H4 (cell line): ENCODE measurements around the gene CSDE1. TPM values are rescaled to one million over a fixed set of nuclear protein-coding genes. Genes with fewer than 3 reads are reported as not detected.
"Not testable (repeated sequence)": the region's sequence is repeated elsewhere in the genome, so short reads cannot be mapped to it uniquely, and the experiment has no call there.

Experiments
- DNase-seq: peaks from one replicate; pipeline ENCODE4 v3.0.0-alpha.2; 2015; ENCODE audit warnings: low spot score
- total RNA-seq: library from RNA; depleted of rRNA; stranded (reverse); fragments of >200 nt; shearing (Covaris generic); gene quantifications from 2 replicates; pipeline ENCODE4 v1.2.3, GENCODE V29; 2014; rRNA removed

The CSDE1 gene
- total RNA-seq, result 331 and 429 TPM in 2 replicates

DNA sequence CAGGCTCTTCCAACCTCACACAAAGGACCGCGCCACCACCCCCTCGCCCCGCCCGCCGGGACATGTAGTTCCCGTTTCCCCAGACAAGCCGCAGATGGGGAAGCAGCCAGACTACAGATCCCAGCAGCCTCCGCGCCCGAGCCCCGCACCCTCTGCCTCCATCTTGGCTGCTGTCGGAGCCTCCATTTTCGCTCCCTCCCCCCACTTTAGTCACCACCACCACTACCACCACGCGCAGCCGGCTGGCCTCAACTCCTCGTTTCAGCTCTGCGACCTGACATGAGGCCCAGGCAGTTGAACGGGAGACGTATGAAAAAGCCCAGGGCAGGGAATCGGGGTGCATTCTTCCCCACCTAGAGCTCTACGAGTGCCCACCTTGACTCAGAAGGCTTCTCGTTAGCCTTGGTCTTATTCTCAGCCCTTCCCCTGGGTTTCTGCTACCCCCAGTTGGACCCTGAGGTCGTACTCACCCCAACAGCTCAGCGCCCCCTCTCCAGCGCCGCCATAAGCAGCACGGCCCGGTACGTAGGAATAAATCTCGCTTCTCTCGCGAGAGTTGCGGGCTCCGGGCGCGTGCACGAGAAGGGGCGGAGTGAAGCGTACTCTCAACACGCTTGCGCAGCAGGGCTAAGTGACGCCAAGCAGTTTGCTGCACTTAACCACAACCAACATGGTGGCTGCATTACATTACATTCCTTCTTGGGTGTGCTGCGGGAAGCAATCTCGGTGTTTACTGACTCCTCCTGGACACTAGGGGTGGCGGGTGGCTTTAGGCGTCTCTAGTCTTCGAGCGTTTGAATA lies at the start of gene CSDE1:
Gene CSDE1, minus strand, starts transcription at position 530 of the 801 bp plus-strand sequence. CDS start 18,094 bp downstream, outside the sequence.
- peak; percentile 97 for DNase-seq

DNA sequence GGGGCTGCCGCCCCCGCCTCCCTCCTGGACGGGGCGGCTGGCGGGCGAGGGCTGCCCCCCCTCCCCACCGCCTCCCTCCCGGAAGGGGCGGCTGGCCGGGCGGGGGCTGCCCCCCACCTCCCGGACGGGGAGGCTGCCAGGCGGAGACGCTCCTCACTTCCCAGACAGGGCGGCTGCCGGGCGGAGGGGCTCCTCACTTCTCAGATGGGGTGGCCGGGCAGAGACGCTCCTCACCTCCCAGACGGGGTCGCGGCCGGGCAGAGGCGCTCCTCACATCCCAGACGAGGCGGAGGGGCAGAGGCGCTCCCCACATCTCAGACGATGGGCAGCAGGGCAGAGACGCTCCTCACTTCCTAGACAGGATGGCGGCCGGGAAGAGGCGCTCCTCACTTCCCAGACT lies 46.7 kb upstream of the CSDE1 start:
- DNase-seq, result not testable (repeated sequence)

DNA sequence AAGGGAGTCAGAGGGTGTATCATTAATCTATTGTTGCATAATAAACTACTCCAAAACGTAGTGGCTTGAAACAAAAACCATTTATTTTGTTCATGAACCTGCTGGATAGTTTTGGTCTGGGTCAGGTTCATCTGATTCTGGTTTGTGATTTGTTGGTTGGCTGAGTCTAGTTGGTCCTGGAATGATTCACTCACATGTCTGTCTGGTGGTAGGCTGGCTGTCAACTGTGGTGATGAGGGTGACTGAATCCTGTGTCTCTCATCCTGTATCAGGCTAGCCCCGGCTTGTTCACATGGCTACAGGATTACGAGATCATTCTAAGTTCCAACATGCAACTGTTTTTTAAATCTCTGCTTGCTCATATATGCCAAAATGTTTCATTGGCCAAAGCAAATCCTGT lies 45.2 kb upstream of the CSDE1 start:
- no peak for DNase-seq

DNA sequence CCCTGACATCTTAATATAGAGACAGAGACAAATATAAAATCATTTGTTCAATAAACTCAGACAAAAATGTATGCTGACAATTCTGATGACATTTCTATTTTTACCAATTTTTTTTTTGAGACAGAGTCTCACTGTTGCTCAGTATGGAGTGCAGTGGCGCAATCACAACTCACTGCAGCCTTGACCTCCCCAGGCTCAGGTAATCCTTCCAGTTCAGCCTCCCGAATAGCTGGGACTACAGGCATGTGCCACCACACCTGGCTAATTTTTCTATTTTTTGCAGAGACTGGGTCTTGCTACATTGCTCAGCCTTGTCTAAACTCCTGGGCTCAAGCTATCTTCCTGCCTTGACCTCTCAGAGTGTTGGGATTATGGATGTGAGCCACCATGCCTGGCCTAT lies 36.3 kb upstream of the CSDE1 start:
- DNase-seq, result no peak

DNA sequence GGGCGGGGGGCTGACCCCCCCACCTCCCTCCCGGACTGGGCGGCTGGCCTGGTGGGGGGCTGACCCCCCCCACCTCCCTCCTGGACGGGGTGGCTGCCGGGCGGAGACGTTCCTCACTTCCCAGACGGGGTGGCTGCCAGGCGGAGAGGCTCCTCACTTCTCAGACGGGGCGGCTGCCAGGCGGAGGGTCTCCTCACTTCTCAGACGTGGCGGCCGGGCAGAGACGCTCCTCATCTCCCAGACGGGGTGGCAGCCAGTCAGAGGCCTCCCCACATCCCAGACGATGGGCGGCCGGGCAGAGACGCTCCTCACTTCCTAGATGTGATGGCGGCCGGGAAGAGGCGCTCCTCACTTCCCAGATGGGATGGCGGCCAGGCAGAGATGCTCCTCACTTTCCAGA lies 32.8 kb upstream of the CSDE1 start:
- not testable (repeated sequence) for DNase-seq

DNA sequence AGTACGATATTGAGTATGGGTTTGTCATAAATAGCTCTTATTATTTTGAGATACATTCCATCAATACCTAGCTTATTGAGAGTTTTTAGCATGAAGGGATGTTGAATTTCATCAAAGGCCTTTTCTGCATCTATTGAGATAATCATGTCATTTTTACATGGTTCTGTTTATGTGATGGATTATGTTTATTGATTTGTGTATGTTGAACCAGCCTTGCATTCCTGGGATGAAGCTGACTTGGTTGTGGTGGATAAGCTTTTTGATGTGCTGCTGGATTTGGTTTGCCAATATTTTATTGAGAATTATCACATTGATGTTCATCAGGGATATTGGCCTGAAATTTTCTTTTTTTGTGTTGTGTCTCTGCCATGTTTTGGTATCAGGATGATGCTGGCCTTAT lies 28.7 kb upstream of the CSDE1 start:
- not testable (repeated sequence) for DNase-seq

DNA sequence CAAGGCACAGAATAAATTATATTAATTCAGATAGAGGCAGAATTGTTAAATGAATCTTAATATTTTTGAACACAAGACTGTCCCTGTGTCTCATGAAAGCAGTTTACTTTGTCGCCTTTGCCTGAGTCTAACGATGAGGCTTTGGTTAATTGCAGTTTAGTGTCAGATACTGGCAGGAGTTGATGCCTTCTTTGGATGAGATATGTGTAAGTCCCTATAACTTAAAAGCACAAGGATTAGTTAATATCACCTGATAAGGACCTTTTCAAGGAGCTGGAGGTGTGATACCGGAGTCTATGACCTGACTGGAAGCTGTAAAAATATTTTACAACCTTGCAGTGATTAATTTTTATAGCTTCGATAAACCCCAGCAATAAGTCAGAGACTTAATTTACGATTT lies 24.7 kb upstream of the CSDE1 start:
- DNase-seq, result no peak

DNA sequence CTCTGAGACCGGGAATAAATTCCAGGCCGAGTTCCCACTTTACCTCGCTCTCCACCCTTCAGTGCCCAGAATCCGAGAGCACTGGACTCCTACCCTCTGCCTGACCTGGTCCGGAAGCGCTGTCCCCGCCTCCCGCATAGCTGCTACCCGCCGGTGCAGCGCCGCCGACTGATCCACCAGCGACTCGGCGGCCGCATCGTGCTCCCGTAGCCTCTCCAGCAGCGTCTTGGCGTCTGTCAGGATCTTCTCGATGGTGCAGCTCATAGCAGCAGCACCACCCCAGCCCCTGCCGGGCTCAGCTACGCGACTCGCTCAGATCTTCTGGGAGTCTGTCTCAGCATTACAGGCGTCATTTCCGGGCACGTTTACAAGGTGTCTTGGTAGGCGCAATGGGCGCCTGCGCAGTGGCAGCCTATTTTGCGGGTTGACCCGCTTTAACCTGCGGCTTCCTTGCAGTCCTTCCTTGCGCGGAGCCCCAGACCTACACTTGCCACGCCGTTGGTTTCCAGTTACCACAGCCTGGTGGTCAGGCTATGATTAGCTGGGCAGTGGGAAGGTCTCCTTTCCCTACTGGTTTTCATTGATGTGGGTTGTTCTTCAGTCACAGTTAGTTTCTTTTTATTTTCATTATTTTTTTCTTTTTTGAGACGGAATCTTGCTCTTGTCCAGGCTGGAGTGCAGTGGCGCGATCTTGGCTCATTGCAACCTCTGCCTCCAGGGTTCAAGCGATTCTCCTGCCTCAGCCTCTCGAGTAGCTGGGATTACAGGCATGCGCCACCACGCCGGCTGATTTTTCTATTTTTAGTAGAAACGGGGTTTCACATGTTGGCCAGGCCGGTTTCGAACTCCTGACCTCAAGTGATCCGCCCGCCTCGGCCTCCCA lies 22.8 kb upstream of the CSDE1 start, which contains the start of gene SIKE1:
Gene SIKE1, minus strand, starts transcription at position 342 of the 883 bp plus-strand sequence. Its CDS starts 78 bp downstream, at position 264.
- peak; percentile 89 for DNase-seq

DNA sequence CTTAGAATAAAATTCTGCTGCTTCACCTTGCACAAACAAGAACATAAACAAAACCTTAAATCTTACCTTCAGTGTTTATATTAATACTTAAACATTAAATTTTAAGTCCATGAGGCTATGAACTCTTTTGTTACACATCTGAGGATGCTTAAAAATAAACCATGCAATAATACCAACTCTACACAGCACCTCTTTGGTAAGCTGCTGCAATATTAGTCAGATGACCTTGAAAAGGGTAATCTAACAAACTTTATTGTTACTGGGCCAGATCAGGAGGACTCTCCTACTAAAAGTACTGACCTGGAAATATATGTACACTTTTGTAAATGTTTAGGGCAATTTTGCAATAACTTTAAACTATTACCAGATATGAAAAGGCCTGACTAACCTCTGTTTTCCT lies 21.9 kb upstream of the CSDE1 start:
- DNase-seq, result no peak

DNA sequence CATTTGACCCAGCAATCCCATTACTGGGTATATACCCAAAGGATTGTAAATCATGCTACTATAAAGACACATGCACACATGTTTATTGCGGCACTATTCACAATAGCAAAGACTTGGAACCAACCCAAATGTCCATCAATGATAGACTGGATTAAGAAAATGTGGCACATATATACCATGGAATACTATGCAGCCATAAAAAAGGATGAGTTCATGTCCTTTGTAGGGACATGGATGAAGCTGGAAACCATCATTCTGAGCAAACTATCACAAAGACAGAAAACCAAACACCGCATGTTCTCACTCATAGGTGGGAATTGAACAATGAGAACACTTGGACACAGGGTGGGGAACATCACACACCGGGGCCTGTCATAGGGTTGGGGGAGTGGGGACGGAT lies 18.9 kb upstream of the CSDE1 start:
- not testable (repeated sequence) for DNase-seq

DNA sequence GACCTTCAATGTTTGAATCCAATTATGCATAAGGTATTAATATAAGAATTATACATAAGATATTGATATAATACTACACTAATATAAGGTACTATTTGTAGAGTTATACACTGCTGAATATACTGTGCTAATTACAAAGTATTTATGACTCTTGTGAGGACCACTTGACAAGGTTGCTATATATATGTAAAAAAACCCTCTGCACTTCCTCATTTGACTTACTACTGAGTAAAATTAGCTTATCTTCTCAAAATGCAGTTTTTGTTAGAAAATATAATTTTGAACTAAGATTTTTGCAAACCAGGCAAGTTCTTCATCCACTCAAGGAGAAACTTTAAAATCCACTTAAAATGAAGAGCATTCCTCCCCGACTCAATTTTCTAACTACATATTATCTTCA lies 14.2 kb upstream of the CSDE1 start:
- no peak for DNase-seq

DNA sequence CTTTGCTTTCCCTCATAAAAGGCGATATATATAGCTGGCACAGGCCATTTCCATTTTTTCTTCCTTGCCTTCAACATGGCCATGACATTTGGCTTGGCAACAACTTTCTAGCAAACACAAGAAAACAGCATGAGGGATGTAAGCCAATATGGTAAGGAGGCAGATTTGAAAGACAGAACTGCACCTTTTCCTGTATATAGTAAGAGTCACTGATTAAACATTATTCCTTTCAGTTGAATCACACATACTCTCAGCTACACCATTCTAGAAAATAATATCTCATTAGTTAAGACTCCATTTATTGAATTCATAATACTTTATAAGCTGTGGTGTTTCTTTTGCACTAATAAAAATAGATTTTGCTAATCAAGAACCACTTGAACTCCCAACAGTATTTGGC lies 13.2 kb upstream of the CSDE1 start:
- no peak for DNase-seq

DNA sequence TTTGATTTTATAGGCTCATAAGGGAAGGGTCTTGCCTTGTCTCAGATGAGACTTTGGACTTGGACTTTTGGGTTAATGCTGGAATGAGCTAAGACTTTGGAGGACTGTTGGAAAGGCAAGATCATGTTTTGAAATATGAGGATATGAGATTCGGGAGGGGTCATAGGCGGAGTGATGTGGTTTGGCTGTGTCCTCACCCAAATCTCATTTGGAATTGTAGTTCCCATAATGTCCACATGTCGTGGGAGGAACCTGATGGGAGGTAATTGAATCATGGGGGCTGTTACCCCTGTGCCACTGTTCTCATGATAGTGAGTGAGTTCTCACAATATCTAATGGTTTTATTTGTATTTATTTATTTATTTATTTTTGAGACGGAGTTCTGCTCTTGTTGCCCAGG lies 6.9 kb upstream of the CSDE1 start:
- no peak for DNase-seq

DNA sequence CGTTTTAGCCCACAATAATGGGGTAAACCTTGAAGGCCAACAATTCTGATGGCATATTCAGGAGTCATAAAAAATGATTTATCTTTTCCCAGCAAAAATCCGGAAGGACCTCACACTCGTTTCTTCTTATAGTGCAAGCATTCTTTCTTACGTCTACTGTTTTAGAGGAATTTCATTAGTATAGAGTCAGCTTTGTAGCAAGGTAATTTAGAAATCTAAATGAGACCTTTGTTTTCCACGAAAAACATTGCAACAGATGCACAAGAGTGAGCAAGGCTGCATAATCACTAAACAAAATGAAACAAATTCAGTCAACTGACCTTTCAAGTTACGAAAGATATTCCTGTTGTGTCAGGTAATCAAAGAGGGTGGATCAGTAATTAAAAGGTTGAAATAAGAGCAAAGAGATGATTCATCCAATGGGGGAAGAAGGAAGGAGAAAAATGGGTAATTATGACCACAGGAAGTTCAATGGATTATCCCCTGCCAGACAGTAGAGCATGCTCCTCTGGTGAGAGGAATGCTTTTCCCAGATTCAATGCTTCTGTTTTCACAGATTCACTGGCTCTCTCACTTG lies 560 bp upstream of the CSDE1 start:
- DNase-seq, result peak; percentile 2

DNA sequence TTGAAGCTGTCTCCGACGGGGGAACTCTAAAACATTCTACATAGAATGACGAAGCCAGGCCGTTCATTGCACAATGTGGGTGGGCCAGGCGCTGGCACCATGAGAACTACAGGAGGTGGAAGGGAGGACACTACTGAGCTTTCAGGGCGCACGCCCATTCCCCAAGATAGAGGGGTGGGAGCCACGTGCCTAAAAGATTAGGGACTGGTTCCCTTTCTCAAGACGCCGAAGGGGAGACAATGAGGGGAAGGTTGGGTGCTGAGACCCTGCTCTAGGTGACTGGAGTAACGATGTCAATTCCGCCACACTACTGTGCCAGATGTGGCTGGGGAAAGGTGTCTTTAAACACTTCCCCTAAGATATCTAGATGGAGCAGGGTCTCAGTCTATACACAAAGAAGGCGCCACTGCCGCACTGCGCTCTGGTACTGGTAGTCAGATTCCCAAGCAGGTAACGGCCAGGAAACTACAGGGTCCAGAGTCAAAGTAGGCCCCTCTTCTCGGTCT lies 782 bp downstream of the CSDE1 start:
- peak; percentile 6 for DNase-seq

DNA sequence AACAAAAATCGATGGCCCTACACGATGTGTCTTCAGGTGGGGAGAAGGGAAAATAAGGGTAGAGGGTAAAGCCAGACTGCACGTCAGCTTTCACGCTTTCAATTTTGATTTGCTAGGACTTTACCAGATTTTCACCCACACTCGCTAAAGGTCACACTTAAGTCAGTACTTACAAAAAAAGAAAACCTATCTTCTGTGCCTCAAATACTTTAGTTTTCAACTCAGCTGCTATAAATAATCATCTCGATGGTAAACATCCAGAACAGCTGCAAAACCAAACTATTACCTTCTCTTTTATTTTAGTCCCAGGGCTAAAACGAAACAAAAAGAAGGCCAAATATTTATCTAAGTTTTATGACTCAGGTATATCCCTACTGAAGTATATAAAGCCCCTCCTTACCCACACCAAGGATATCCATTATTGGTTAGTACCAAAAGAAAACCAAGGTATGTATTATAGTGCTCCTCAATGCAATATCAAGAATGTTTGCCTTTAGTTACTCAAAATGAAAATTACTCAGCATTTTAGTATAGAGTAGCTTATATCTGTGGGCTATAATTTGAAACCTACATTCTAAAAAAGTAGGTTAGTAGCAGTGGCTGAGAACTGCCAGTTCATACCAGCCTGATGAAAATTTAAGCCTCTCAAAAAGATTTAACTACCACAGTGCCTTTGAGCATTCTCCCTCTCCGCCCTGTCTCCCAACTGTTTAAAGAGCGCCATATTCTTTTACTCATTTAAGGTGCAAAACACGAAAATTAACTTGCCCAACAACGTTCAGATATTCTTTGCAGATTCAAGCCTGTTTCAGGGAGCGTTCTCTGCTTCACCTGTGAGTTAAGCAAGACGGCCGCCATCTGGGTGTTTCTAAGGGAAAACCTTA lies 1.5 kb downstream of the CSDE1 start:
- no peak for DNase-seq

DNA sequence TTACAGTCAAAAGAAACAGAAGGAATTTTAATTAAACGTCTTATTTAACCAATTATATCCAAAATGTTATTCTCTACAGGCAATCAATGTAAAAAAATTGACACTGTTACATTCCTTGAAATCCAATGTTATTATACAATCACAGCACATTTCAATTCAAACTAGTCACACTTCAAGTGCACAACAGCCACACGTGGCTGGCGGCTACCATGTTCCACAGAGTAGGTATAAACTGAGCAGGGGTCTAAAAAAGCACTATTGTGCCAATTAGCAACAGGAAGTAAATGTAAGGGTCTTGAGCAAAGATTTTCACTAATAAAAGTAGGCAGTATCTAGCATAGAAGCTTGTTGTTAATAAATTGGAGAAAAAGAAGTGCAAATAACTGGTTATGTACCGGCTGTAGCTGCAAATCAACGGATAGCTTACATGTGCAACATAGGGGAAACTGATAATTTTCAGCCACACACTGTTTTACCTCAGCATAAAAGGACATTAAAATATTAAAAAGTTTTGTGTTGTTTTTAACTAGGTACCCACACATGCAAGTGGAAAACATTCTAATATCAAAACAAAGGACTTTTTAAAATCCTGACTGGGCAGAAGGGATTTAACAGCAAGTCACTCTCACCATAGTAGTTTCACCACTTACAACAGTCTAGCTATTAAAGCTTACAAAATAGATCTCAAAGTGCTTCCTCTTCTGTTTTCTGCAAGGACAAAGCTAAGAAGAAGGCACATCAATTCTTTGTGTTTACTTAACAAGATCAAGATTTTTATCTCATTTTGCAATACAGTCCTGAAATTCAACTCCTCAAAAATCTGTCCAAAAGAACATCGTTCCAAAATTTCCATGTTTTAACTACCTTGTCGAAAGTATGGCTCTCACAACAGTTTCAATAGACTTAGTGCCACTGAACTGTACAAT lies 2.5 kb downstream of the CSDE1 start:
- DNase-seq, result no peak

DNA sequence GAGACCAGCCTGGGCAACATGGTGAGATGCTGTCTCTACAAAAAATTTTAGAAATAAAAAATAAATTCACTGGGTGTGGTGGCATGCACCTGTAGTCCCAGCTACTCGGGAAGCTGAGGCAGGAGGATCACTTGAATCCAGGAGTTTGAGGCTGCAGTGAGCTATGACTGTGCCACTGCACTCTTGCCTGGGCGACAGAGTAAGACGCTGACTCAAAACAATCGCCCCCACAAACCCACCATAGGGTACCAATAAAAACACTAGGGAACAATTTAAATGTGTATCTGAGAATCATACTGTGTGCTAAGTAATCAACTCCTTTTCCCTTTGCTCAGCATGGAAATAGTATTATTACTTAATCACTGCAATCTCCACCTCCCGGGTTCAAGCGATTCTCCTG lies 4.1 kb downstream of the CSDE1 start:
- not testable (repeated sequence) for DNase-seq

DNA sequence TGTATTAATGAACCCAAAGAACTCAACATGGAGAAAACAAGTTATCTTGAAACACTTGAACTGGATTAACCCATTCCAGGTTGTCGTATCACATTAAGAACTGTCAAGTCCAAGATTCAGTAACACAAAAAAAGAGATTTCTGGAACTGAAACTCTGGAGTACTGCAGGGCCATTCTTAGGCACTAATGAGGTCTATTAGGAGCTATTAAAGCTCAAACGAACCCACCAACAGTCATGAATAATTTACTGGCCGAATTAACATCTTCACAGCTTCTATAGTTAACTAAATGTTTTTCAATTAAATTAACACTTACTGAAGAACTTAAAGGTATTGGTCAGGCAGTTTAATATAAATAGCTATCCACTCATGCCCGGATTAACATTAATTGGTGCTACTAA lies 4.6 kb downstream of the CSDE1 start:
- DNase-seq, result no peak

DNA sequence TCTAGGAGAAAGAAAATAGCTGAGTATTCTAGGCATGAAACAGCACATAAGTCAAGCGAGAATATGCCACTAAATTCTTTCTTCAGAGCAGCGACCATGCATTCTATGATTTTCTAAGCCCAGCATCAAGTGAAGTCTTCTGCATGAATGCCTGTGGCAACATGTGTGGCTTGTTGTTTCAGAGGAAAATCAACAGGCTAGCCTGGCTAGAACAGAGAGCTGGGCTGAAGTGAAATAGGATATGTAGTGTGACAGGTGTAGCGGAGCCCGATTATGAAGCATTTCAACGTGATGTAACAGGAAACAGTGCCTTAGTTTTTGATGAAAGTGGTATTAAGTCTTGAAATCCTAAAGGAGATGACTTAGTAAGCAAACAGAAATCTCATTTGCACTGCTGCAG lies 7.0 kb downstream of the CSDE1 start:
- no peak for DNase-seq
